ENCODE data around the gene DUSP2.

Gene DUSP2

GRCh38 chr2:96131152-96131812, 14.0 kb downstream of the DUSP2 start:
- no peak for DNase-seq (ENCODE audit: low spot score)

GRCh38 chr2:96130483-96130882, 14.8 kb downstream of the DUSP2 start:
- no peak for DNase-seq (ENCODE audit: low spot score)

GRCh38 chr2:96129528-96130120, 15.6 kb downstream of the DUSP2 start:
- no peak for DNase-seq (ENCODE audit: low spot score)

- DNase-seq (ENCODE audit: low spot score), result no peak
Measured at GRCh38 chr2:96128456-96128855, 16.8 kb downstream of the DUSP2 start.

GRCh38 chr2:96124406-96125265, 20.6 kb downstream of the DUSP2 start:
- no peak for DNase-seq (ENCODE audit: low spot score)

GRCh38 chr2:96123936-96124335, 21.3 kb downstream of the DUSP2 start:
- no peak for DNase-seq (ENCODE audit: low spot score)

- DNase-seq (ENCODE audit: low spot score), result no peak
Measured at GRCh38 chr2:96123290-96123689, 21.9 kb downstream of the DUSP2 start.

- no peak for DNase-seq (ENCODE audit: low spot score)
Measured at GRCh38 chr2:96122391-96122790, 22.8 kb downstream of the DUSP2 start.

- no peak for DNase-seq (ENCODE audit: low spot score)
Measured at GRCh38 chr2:96121414-96121813, 23.8 kb downstream of the DUSP2 start.

- no peak for DNase-seq (ENCODE audit: low spot score)
Measured at GRCh38 chr2:96120991-96121390, 24.2 kb downstream of the DUSP2 start.

GRCh38 chr2:96120091-96120720, 25.0 kb downstream of the DUSP2 start:
- DNase-seq (ENCODE audit: low spot score), result no peak

GRCh38 chr2:96119389-96119751, 25.9 kb downstream of the DUSP2 start:
- no peak for DNase-seq (ENCODE audit: low spot score)

GRCh38 chr2:96118698-96119388, 26.4 kb downstream of the DUSP2 start:
- DNase-seq (ENCODE audit: low spot score), result no peak

- peak; percentile 25 for DNase-seq (ENCODE audit: low spot score)
Measured at GRCh38 chr2:96117701-96118588, 27.3 kb downstream of the DUSP2 start.

GRCh38 chr2:96116879-96117533, 28.2 kb downstream of the DUSP2 start:
- DNase-seq (ENCODE audit: low spot score), result peak; percentile 64

GRCh38 chr2:96116424-96116878, 28.8 kb downstream of the DUSP2 start, which contains the start of gene ADRA2B:
TSS of gene ADRA2B (minus strand) at chr2:96116571. CDS start at chr2:96116149, 422 bp downstream.
- peak; percentile 73 for DNase-seq (ENCODE audit: low spot score)

- DNase-seq (ENCODE audit: low spot score), result no peak
Measured at GRCh38 chr2:96115631-96116423, 29.4 kb downstream of the DUSP2 start.

- DNase-seq (ENCODE audit: low spot score), result no peak
Measured at GRCh38 chr2:96114903-96115581, 30.2 kb downstream of the DUSP2 start.

GRCh38 chr2:96114546-96114902, 30.7 kb downstream of the DUSP2 start:
- DNase-seq (ENCODE audit: low spot score), result no peak

Data from SW480 (cell line).